GM19351 (cell line): ENCODE measurements around the gene FOXP1.
"Not testable (repeated sequence)": the region's sequence is repeated elsewhere in the genome, so short reads cannot be mapped to it uniquely, and the experiment has no call there.

ENCODE experiments used
- ATAC-seq: cut with Tn5 transposase; IDR thresholded peaks from one replicate; pipeline ENCODE4 v1.9.1; 2021; ENCODE audit warnings: mild to moderate bottlenecking, moderate library complexity; ENCODE audit not compliant: unreplicated experiment

FOXP1 gene

DNA sequence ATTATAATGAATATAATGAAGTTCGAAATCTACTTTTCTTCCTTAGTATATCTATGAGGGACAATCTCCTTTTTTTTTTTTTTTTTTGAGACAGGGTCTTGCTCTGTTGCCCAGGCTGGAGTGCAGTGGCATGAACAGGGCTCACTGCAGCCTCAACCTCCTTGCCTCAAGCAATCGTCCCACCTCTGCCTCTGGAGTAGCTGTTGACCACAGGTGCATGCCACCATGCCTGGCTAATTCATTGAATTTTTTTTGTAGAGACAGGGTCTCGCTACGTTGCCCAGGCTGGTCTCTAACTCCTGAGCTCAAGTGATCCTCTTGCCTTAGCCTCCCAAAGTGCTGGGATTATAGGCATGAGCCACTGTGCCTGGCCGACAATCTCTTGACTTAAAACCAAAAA lies 607.5 kb downstream of the FOXP1 start:
- not testable (repeated sequence) for ATAC-seq

DNA sequence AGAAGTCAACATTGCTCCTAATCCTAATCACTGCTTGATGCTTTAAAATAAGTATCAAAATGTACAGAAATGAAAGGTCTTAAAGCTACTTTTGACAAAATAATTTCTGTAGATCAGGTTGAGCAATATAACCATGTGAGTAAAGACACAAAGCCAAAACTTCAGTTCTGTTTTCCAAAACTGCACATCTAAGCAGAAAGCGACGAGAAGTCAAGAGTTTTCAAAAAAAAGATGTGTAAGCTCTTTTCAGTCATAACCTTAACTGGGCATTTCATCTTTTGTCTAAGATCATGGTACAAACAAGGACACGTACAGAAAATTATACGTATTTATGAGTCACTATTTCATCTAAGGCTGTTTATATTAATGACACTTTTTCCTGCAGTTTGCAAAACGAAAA lies 608.8 kb downstream of the FOXP1 start:
- no peak for ATAC-seq

DNA sequence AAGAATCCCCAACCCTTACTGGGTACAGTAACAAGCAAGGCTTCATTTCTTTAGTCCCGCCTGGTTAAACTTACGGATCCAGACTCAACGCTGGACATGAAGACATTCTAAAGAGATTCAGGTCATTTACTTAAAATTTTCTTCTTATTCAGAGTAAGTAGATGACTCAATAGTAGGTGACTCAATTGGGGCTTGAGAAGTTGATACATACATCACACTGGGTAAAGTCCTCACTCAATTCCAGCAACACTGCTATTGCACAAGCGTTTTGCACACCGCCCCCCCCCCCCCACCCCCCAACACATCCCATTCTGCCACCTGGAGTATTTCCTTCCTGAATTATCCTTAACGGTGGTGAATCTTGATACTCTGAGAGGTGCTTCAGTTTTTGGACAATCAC lies 610.0 kb downstream of the FOXP1 start:
- no peak for ATAC-seq

DNA sequence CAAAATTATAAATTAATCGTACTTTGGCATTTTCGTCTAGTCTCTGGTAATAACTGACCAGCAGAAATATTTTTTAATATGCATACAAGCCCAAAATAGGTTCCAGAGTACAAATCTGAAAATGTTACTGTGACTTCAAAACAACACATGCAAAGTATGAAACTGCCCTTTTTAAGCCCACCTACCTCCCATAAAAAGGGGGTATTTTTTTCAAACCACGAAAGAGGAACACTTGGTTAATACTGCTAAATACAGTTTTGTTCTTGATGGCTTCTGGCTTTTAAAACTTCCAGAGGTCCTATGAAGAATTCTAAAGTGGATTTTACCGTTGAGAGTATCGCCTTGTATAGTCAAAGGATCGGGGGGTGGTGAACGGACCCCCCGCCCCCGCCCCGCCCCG lies 610.7 kb downstream of the FOXP1 start:
- no peak for ATAC-seq

DNA sequence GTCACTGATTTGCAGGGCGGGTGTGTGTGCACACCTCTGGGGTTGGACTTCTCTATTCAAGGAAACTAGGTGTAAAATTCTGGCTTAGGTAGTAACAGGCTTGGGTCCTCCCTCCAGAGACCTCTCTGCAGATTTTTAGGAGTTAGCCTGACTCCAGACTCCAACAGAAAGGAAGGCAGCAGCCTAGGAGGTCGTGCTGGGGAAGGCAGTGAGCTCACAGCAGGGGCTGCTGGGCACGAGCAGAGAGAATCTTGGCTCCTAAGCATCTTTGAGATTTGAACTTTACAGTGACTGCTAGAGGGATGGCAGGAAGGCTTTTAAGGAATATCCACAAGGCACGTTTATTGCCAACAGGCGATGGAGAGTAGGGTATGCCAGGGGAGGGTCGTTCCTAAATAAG lies 612.6 kb downstream of the FOXP1 start:
- ATAC-seq: no peak

DNA sequence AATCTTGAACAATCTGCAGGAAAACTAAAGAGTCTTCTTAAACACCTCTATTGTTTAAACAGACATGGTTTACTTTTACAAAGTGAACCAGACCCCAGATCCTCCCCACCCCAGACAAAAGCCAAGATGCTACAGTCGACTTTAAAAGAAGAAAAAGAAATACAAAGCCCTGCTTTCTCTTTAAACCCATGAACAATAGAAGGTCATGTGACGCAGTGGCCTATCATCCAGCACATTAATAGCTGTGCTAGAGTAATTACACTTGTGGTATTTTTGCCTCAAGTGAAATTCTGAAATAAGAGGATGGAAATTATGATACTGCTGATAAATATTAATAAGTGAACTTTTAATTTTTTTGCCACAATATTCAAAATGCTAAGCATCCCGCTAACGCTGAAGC lies 613.4 kb downstream of the FOXP1 start:
- no peak for ATAC-seq

DNA sequence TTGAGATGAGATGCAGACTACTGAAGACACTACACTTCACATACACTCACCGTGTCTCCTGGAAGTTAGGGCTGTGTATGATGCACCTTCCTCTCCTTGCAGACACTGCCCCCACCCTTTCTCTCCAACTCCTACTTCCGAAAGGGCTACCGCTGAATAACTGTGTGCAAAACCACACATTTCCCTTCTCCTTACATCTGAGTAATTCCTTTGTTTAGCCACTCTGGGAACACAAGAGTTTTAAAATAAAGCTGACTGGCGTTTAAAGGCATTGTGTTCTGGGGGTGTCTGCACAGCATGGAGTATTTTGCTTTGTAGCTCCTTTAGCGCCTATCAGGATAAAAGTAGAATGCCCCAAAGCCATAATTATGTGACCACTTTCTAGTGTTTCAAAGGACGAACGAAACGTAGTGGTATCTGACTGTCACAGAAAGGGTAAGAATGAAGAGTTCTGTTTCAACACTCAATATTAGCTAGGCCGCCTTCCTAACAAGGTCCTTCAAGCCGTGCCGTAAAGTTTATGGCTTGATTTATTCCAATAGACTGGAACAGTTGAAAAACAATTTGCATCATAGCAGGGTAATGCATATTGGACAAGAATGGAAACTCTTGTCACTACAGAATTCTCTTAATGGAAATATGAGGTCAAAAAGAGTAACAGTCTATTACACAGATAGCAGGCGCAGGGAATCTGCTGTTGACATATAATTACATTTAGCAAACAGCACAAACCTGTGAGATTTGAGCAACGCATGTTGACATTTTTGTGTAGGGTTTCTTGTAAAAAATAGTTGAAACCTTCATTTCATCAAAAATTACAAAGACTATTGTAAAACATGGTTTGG lies 619.9 kb downstream of the FOXP1 start:
- ATAC-seq: no peak

DNA sequence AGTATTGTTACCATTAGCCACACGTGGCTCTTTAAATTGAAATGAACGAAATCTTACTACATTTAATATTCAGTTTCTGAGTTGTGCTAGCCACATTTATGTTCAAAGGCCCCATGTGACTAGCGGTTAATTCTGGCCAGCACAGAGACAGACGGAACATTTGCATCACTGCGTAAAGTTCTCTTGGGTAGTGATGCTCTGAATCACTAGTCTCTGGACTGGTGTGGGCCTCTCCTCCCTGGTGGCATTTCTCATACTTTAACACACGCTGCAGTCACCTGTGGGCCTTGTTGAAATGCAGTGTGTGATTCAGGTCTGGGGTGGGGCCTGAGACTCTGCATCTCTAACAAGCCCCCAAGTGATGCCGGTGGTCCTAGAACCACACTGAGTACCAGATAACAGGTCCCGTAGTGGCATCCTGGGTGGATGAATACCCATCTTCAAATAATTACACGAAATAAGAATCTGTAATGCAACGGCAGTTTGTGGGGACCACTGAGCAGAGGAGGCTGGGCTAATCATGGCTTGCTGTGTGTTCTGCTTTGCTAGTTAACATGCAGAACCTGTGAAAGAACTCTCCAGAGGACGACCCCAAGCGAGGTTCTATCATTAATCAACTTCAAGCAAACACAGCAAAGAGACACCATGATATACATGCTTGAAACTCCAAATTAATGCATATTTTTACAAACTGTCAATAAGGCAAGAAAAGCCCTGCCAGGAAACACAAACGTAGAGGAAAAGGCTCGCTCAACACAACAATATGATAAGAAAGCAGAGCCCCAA lies 623.8 kb downstream of the FOXP1 start:
- ATAC-seq: no peak

DNA sequence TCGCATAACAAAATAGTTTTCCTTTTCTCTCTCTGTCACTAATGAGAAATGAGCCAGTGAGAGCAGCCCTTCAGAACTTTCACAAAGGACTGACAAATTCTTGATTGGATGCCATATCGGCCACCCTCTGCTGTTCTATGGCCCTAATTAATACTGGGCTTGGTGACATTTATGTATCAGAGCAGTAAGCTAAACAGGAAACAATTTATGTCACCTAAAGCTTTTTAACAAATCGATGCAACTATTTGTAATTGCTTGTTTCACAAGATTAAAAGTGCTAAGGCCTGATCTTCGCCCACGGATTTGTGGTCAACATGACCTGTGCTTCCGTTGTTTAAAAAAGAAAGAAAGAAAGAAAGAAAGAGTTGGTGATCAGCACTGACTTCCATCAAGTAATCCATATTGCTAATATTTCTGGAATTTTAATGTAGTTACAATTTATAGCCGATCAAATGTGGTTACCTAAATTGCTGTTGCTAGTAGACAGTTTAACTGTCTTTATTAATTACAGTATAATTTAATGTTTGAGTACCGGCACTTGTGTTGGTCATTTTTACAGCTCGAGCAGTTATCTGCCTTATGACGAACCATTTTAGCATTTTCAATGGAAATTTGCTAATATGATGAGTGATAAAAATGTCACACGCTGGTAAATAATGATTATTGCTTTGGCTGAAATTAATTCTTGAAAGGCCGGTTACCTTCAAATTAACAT lies 631.3 kb downstream of the FOXP1 start:
- no peak for ATAC-seq

DNA sequence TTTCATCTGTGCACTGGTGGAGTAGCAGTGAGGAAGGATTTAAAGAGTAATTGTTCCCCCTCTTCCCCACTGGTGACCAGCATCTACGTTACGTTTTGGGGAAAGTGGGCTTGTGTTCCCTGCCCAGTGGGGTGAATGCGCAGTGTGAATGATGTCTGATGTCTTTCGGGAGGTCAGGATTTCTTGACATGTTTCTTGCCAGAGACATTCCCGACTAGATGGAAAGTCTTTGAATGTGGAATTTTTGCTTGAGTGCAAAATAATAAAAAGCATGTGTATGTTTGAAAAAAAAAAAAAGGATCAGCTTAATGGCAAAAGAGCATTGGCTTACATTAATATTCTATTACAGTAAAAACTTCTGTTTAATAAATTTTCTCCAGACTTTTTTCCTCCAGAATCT lies 632.2 kb downstream of the FOXP1 start:
- no peak for ATAC-seq

DNA sequence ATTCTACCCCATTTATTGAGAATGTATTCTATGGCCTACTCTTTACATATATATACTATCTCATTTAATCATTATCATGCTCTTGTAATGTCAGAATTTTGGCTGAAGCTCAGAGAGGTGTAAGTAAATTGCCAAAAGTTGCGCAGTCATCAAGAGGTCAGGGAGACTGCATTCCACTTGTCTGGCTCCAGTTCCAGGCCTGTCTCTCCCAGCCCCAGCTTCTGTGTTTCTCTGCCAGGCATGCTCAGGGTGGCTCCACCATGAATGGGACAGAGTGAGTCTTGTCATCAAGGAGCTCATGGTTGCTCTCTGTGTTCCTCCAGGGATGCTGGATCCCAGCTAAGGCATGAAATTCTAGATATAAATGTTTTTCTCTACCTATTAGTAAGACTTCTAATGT lies 635.9 kb downstream of the FOXP1 start:
- no peak for ATAC-seq

DNA sequence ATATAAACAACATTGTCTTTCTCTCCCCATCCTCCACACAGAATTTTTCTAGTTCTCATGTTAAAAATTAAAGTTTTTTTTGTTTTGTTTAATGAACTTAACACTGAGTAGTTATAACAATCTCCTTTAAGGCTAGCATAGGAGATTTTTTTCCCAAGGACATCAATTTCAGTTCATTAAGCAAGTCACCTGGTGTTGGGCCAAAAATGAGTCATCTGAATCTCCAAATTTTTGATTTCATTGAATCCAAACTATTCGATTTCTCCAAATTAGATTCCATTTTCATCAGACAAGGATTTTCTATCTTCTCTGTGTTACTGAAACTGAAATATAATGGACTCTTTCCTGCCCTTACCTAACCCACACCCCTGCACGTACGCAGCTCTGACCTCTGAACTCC lies 639.6 kb downstream of the FOXP1 start:
- no peak for ATAC-seq

DNA sequence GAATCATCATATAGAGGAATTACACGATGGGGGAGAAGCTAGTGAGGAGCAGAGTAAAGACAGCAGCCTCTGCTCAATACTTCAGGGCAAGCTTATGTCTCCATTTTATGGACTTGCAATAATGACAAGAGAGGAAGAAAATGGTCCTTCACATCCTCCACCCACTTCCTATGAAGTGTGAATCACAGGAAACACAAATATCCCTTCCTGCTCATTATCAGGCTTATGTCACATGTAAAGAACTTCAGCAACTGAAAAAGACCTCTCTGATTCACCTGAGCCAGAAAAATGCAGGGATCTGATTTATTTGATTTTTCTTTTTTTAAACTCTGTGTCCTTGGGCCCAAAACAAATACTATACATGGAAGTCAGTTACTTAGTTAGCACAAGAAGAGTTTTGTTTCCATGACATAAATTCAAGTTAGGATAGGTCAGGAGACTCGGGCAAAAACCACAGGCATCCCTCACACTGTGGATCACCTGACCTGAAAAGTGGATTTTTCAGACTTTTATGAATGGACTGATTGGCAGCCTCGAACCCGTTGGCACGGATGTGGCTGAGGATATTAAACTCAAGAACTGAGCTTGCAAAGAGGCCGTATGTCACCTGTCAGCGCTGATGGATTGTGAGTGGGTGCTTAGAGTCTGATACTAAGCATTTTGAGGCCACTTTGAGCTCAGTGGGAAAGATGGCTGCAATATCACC lies 650.3 kb downstream of the FOXP1 start:
- ATAC-seq: no peak

DNA sequence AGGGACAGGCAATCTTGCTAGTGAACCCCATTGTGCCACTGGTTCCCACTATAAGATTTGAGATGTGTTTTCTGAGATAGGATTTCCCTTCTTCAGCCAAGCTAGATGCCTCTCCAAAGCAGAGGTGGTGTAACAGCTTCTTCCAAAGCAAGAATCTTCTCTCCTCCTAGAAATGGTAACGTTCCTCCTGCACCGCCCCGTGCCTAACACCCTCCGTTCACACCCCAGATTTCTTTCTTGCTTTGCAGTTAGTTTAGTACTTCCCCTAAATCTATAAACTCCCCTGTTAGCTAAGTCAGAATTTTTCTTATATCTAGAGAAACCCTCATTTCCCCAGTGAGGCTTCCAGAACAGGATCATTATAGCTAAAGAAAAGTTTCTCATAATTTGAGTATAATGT lies 653.5 kb downstream of the FOXP1 start:
- no peak for ATAC-seq

DNA sequence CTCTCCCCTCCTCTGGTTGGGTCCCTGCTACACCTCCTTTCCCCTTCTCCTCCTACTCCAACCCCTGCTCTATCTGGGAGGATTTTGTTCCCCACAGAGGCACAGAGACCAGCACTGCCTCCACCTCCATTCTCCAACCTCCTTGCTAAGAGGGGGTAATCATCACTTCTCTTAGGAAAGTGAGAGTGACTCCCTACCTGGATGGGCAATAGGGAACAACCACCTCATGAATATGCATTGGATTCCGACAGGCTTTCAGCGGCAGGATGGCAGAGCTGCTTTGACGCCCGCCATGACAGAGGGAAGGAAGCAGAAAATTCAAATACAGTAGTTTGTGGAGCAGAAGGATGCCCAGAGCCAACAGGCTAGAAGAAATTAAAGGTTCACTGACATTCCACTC lies 656.3 kb downstream of the FOXP1 start:
- no peak for ATAC-seq

DNA sequence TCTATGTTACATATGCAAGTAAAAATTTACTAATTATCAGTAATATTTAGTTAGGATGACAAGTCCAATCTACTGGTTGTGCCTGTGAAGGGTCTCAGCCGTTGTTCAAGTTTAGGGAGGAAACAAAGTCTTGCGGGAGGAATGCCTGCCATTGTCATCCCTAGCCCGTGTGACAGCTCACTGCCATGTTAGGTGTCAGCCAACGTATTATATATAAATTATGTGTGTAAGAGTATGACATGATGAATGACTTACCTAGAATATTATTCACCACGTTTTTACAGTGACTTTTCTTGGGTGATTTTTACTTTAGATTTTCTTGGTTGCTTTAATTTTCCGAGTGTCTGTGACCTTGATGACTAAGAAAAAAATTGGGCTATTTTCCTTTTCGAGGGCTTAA lies 656.7 kb downstream of the FOXP1 start:
- ATAC-seq: no peak

DNA sequence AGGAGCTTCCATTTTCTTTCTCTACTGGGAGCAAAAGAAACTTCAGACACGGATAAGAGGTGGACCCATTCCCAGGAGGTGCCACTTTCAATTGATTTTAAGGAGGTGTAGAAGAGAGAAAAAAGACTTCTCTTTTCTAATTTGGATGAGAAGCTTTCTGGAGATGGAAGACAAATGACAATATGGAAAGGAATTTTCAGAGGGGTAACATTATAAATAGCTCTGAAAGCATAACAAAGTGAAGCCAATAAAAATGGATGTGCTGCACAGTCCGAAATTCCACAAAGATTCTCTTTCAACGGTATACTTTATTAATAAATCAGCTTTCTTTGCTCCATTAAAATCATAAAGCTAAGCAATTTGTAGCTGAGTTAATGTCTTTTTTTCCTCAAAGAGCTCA lies 663.9 kb downstream of the FOXP1 start:
- ATAC-seq: no peak

DNA sequence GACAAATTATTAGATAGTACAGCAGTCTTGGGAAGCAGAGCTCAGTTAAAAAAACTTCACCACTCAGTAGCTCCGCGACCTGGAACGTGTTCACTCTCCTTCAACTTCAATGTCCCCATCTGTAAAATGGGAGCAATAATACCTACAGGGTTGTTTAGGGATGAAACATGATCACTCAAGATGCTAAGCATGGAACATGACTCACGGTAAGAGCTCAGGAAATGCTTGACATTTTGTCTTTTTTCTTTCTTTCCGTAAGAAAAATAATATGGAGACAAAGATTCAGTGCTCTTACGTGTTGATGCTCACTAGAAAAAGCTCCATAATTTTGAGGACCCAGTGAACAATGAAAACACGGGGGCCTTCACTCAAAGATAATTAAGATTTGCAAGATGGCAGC lies 664.4 kb downstream of the FOXP1 start:
- ATAC-seq: no peak

DNA sequence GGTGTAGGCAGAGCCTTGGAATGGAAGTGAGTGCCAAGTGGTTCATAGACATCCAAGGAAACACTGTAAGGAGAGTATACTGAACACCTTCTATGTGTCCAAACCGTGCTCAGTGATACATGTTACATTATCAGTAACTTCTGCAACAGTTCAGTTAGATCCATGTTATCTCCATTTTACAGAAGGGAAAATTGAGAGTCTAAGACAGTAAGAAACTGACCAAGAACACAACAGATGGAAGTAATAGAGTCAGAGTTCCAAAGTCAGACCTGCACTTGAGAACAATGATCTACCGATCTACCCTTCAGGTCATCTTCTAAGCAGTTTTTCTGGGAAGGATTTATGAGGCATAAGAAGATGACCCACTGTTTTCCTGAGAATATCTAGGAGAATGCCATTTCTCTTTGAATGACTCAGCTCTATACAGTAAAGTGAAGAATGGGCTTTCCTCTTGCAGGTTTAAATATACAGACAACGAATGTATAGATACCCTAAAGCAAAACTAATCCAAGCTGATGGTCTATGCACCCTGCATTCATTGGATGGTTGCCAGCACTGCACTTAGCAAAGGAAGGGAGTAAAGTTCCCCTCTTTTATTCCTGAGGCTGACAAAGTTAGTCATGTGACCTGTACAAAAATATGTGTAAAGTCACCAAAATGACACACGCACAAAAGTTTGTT lies 667.0 kb downstream of the FOXP1 start:
- no peak for ATAC-seq

DNA sequence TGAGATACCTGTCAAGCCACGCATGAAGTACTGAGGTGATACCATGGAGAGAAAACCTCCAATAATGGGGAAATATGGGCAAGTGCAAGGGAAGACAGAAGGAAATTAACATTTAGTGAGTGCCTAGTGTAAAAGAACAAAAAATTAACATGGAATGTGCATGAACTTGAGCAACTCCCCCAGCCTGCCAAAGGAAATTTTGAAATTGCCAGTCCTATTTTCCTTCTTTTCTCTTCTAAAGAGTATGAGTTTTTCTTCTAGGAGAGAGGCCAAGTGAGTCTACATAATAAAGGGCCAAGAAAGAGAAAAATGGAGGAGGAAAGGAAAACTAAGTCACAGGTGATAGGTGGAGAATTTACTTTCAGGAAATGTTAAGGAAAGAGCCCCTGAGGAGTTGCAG lies 668.7 kb downstream of the FOXP1 start:
- no peak for ATAC-seq

DNA sequence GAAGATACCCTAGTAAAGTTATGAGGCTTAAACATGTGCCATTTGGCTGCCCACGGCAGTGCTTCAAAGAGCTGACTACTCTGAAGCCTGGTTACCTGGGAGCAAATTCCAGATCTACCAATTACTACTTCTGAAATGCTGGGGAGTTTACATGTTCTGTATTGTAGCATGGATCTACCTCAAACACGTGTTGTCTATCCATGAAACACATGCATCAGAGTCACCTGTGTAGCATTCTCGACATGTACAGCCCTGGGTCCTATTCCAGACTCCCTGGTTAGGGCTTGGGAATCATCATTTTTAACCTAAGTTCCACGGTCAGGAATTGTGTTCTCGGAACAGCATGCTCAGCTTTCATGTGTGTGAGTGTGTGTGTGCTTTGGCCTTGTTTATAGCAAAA lies 671.8 kb downstream of the FOXP1 start:
- no peak for ATAC-seq
